ENCODE data around the gene RAMP3.

The RAMP3 gene

DNA sequence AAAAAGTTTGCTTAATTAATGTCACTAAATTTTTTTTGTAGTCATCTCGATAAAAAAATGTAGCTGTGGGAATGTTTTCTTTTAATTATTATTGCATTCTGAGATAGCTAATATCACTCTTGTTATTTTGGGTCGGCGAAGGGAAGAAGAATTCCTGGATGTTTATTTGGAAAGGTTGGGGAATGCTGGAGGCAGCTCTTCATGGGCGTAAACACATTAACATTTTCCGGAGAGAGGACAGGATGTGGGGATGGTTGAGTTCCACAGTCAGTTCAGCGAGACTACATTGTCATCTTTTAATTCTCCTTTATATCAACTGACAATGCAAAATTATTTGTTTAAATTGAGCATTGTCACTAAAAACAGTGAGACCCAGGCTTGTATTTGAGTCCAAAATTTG is 72.5 kb downstream of the RAMP3 start:
- no peaks in the 10 kb centered on the region for H3K9me3 ChIP-seq (ENCODE audit: control insufficient read depth in 1 of 2, low read length in 2 of 2)
- H3K4me1 ChIP-seq (ENCODE audit: control insufficient read depth in 1 of 2, insufficient read depth in 2 of 2, low read length in 2 of 2) = peaks cover 0 to 3% of the 10 kb centered on the region in 2 donors
- no peak overlapping the region for H3K4me3 ChIP-seq (ENCODE audit: low read depth in 1 of 2, low read length in 2 of 2)
- H3K36me3 ChIP-seq (ENCODE audit: control insufficient read depth in 1 of 2, insufficient read depth in 2 of 2, low read length in 2 of 2) = no peaks in the 10 kb centered on the region
- H3K27me3 ChIP-seq (ENCODE audit: low read depth, low read length) = no peaks in the 10 kb centered on the region
- H3K27ac ChIP-seq (ENCODE audit: low read length) = no peak overlapping the region

DNA sequence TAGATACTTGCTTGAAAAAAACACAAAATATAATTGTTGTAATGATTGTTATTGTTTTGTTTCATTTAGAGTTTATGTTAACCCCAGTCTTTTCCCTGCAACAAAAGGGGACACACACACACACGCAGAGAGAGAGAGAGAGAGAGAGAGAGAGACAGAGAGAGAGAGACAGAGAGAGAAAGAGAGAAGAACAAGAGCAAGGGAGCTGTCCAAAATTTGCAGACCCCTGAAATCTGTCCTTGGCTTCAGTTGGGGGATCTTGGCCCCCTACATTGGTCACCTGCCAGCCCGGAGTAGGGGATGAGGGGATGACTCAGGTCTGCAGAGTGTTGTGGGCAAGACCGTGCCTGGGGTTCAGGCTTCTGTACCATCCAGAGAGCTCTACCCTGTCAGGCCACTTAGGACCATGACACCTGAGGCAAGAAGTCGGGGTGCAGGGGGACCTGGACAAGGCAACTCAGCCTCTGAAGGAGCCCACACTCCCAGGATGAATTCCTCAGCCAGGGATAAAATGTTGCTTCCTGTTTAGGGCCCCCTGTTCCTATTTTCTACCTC is 73.1 kb downstream of the RAMP3 start:
- Histone ChIP-seq H3K9me3 (ENCODE audit: control insufficient read depth in 1 of 2, low read length in 2 of 2) (no peaks in the 10 kb centered on the region), H3K27me3 (ENCODE audit: low read depth, low read length) (no peaks in the 10 kb centered on the region), H3K27ac (ENCODE audit: low read length) (no peak overlapping the region), H3K4me3 (ENCODE audit: low read depth in 1 of 2, low read length in 2 of 2) (no peak overlapping the region), H3K4me1 (ENCODE audit: control insufficient read depth in 1 of 2, insufficient read depth in 2 of 2, low read length in 2 of 2) (peaks cover 0 to 3% of the 10 kb centered on the region in 2 donors), H3K36me3 (ENCODE audit: control insufficient read depth in 1 of 2, insufficient read depth in 2 of 2, low read length in 2 of 2) (no peaks in the 10 kb centered on the region)

DNA sequence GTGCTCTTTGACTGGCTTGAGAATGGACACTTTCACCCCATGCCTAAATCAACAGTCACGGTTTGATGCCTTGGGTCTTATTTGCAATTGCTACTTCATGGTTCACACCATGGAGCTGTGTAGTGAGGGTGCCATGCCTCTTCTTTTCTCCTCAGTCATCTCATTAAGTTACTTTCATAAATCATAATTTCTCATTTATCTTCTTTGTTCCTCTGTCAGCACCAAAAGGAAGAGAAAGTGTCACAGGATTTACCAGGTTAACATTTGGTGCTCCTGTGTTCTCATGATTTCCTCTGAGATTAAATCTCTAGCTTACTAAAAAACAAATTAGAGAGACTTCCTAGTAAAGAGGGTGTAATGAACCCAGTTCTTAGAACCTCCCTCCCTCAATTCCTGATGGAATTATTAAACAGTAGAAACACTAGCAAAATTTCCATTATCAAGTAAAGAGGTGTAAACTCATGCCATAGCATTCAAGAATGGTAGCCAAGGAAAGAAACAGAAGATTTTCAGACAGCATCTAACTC is 75.7 kb downstream of the RAMP3 start:
- Histone ChIP-seq H3K27me3 (ENCODE audit: low read depth, low read length) (no peaks in the 10 kb centered on the region), H3K9me3 (ENCODE audit: control insufficient read depth in 1 of 2, low read length in 2 of 2) (no peaks in the 10 kb centered on the region), H3K27ac (ENCODE audit: low read length) (no peak overlapping the region), H3K4me1 (ENCODE audit: control insufficient read depth in 1 of 2, insufficient read depth in 2 of 2, low read length in 2 of 2) (peaks cover 0 to 3% of the 10 kb centered on the region in 2 donors), H3K36me3 (ENCODE audit: control insufficient read depth in 1 of 2, insufficient read depth in 2 of 2, low read length in 2 of 2) (no peaks in the 10 kb centered on the region), H3K4me3 (ENCODE audit: low read depth in 1 of 2, low read length in 2 of 2) (no peak overlapping the region)
